ENCODE results near the gene HOXC10.

Gene HOXC10

GRCh38 chr12:54034785-54035310 is 49.9 kb downstream of the HOXC10 start:
- peaks cover 99% of the 10 kb centered on the region for H3K27me3 ChIP-seq (ENCODE audit: insufficient read depth, low read depth)

DNA sequence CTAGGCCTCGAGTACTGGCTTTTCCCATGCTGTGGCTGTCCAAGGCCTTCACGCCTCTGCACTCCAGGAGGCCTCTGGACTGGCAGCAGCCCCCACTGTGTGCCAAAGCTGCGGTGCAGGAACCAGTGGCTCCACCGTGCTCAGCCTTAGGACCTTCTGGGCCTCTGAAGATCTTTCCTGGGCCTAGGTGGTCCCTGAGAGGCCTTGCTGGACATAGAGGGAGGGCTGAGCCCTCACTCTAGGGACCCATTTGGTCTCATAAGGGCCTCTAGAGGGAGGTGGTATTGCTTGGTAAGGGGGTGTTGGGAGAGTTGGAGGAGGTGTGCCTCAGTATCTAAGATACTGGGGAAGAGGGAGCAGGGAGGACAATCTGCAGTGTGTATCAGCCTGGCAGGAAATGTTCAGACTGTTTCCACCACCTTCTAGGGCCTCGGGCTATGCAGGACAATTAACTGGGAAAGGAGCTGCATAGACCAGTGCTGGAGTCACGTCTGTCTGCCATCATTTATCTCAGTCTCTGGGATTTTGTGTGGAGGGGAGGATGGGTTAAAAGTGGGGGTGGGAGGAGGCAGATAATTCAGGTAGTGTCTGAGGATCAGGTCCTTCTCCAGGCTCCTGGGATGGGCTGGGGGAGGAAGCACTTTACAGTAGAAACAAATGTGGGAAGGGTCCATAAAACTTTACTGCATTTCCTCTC is 50.8 kb downstream of the HOXC10 start:
- H2AFZ ChIP-seq (ENCODE audit: low read depth): no peak overlapping the region
- no peak overlapping the region for H3K4me3 ChIP-seq (IDR thresholded peaks at IDR 0.05; ENCODE audit: insufficient read depth, low read depth, low read length)
- H3K4me1 ChIP-seq (ENCODE audit: low read depth, poor library complexity, severe bottlenecking): no peaks in the 10 kb centered on the region
- TF ChIP-seq CTCF (conservative IDR thresholded peaks at IDR 0.05; ENCODE audit: low read depth, low read length): no peak
- H3K27ac ChIP-seq: no peak overlapping the region
- no peak overlapping the region for H3K9ac ChIP-seq
- H4K20me1 ChIP-seq (ENCODE audit: insufficient read depth): no peaks in the 10 kb centered on the region
- H3K27me3 ChIP-seq (ENCODE audit: insufficient read depth, low read depth): peaks cover 99% of the 10 kb centered on the region
- H3K36me3 ChIP-seq (ENCODE audit: insufficient read depth): no peaks in the 10 kb centered on the region
- no peaks in the 10 kb centered on the region for H3K79me2 ChIP-seq (ENCODE audit: insufficient read depth, low read depth)
- H3K4me2 ChIP-seq: no peak overlapping the region

More at GRCh38 chr12:54034785-54035310, 49.9 kb downstream of the HOXC10 start:
- TF ChIP-seq CTCF (conservative IDR thresholded peaks at IDR 0.05; ENCODE audit: low read depth, low read length): no peak
- no peaks in the 10 kb centered on the region for H3K4me1 ChIP-seq (ENCODE audit: low read depth, poor library complexity, severe bottlenecking)
- H2AFZ ChIP-seq (ENCODE audit: low read depth): no peak overlapping the region
- H3K4me3 ChIP-seq (IDR thresholded peaks at IDR 0.05; ENCODE audit: insufficient read depth, low read depth, low read length): no peak overlapping the region
- no peak overlapping the region for H3K4me2 ChIP-seq
- H3K9ac ChIP-seq: no peak overlapping the region
- H4K20me1 ChIP-seq (ENCODE audit: insufficient read depth): no peaks in the 10 kb centered on the region
- H3K79me2 ChIP-seq (ENCODE audit: insufficient read depth, low read depth): no peaks in the 10 kb centered on the region
- no peak overlapping the region for H3K27ac ChIP-seq
- H3K36me3 ChIP-seq (ENCODE audit: insufficient read depth): no peaks in the 10 kb centered on the region

GRCh38 chr12:54036620-54037359 is 51.8 kb downstream of the HOXC10 start:
- H3K79me2 ChIP-seq (ENCODE audit: insufficient read depth, low read depth): no peaks in the 10 kb centered on the region
- no peak overlapping the region for H3K9ac ChIP-seq
- no peaks in the 10 kb centered on the region for H4K20me1 ChIP-seq (ENCODE audit: insufficient read depth)
- no peak overlapping the region for H3K27ac ChIP-seq
- no peak overlapping the region for H3K4me2 ChIP-seq
- H3K4me3 ChIP-seq (IDR thresholded peaks at IDR 0.05; ENCODE audit: insufficient read depth, low read depth, low read length): no peak overlapping the region
- peaks cover 99% of the 10 kb centered on the region for H3K27me3 ChIP-seq (ENCODE audit: insufficient read depth, low read depth)
- no peak for TF ChIP-seq CTCF (conservative IDR thresholded peaks at IDR 0.05; ENCODE audit: low read depth, low read length)
- H2AFZ ChIP-seq (ENCODE audit: low read depth): no peak overlapping the region
- no peaks in the 10 kb centered on the region for H3K36me3 ChIP-seq (ENCODE audit: insufficient read depth)
- no peaks in the 10 kb centered on the region for H3K4me1 ChIP-seq (ENCODE audit: low read depth, poor library complexity, severe bottlenecking)

GRCh38 chr12:54037360-54038283 is 52.7 kb downstream of the HOXC10 start:
- no peaks in the 10 kb centered on the region for H3K79me2 ChIP-seq (ENCODE audit: insufficient read depth, low read depth)
- H3K27ac ChIP-seq: no peak overlapping the region
- no peaks in the 10 kb centered on the region for H3K4me1 ChIP-seq (ENCODE audit: low read depth, poor library complexity, severe bottlenecking)
- H3K27me3 ChIP-seq (ENCODE audit: insufficient read depth, low read depth): peaks cover 99% of the 10 kb centered on the region
- H3K4me2 ChIP-seq: no peak overlapping the region
- no peak overlapping the region for H2AFZ ChIP-seq (ENCODE audit: low read depth)
- H3K4me3 ChIP-seq (IDR thresholded peaks at IDR 0.05; ENCODE audit: insufficient read depth, low read depth, low read length): no peak overlapping the region
- no peaks in the 10 kb centered on the region for H4K20me1 ChIP-seq (ENCODE audit: insufficient read depth)
- no peak for TF ChIP-seq CTCF (conservative IDR thresholded peaks at IDR 0.05; ENCODE audit: low read depth, low read length)
- no peak overlapping the region for H3K9ac ChIP-seq
- H3K36me3 ChIP-seq (ENCODE audit: insufficient read depth): no peaks in the 10 kb centered on the region

All from KMS-11 (cell line).